ENCODE data around the gene ABCA2. TPM values are rescaled to one million over a fixed set of nuclear protein-coding genes. Genes with fewer than 3 reads are reported as not detected.
"Not testable (repeated sequence)": the region's sequence is repeated elsewhere in the genome, so short reads cannot be mapped to it uniquely, and the experiment has no call there.

Gene ABCA2
- total RNA-seq, 1 donor from 2014 or later = 7.6 TPM

DNA sequence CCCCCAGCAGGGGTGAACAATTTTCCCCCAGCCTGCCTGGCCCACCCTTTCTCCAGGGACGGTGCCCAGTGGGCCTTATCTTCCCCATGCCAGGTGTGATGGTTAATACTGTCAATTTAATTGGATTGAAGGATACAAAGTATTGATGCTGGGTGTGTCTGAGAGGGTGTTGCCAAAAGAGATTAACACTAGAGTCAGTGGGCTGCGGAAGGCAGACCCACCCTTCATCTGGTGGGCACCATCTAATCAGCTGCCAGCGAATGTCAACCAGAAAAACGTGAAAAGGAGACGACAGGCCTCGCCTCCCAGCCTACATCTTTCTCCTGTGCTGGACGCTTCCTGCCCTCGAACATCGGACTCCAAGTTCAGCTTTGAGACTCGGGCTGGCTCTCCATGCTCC is 9.4 kb upstream of the ABCA2 start:
- no peak for DNase-seq (ENCODE audit: low read depth)
- TF ChIP-seq, protein P1, sequence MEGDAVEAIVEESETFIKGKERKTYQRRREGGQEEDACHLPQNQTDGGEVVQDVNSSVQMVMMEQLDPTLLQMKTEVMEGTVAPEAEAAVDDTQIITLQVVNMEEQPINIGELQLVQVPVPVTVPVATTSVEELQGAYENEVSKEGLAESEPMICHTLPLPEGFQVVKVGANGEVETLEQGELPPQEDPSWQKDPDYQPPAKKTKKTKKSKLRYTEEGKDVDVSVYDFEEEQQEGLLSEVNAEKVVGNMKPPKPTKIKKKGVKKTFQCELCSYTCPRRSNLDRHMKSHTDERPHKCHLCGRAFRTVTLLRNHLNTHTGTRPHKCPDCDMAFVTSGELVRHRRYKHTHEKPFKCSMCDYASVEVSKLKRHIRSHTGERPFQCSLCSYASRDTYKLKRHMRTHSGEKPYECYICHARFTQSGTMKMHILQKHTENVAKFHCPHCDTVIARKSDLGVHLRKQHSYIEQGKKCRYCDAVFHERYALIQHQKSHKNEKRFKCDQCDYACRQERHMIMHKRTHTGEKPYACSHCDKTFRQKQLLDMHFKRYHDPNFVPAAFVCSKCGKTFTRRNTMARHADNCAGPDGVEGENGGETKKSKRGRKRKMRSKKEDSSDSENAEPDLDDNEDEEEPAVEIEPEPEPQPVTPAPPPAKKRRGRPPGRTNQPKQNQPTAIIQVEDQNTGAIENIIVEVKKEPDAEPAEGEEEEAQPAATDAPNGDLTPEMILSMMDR (conservative IDR thresholded peaks at IDR 0.05; ENCODE audit: low read depth, low read length) = no peak
- H3K4me3 ChIP-seq (ENCODE audit: low read depth, low read length) = no peak overlapping the region

DNA sequence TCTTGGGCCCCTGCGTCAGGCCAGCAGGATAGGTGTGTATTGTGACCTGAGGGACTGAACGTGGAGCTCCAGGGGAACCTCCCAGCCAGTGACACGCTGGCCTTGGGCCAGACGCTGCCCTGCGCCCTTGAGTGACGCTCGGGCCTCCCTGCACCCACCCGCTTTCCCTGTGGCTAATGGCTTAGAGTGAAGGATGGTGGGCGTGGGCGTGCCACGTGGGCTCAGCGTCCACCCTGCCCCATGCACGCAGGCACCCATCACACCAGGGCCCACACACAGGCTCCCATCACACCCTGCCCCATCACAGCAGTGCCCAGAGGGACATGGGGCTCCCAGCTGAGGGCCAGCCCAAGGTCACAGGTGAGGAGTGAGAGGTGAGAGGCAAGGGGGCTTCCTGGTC is 9.0 kb upstream of the ABCA2 start:
- DNase-seq (ENCODE audit: low read depth) = no peak
- H3K4me3 ChIP-seq (ENCODE audit: low read depth, low read length) = no peak overlapping the region
- TF ChIP-seq, protein P1 (conservative IDR thresholded peaks at IDR 0.05; ENCODE audit: low read depth, low read length) = no peak

DNA sequence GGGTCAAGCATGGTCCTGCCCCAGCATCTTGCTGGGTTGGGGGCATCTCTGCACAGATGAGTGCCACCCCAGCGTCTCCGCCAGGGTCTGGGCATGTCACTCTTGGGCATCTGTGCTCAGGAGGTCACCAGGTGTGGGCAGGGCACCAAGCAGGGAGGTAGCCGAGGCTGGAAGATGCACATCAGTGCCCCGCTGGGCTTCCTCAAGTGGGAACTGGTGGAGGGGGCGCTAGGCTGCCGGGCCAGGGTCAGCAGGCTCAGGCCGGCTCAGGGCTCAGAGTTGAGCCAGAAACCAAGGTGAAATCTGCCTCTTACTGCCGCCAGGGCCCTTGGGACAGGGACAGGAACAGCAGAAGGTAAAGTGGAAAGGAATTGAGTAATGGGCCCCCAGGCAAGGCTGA is 7.9 kb upstream of the ABCA2 start:
- TF ChIP-seq, protein P1 (conservative IDR thresholded peaks at IDR 0.05; ENCODE audit: low read depth, low read length) = no peak
- no peak overlapping the region for H3K4me3 ChIP-seq (ENCODE audit: low read depth, low read length)
- DNase-seq (ENCODE audit: low read depth) = no peak

DNA sequence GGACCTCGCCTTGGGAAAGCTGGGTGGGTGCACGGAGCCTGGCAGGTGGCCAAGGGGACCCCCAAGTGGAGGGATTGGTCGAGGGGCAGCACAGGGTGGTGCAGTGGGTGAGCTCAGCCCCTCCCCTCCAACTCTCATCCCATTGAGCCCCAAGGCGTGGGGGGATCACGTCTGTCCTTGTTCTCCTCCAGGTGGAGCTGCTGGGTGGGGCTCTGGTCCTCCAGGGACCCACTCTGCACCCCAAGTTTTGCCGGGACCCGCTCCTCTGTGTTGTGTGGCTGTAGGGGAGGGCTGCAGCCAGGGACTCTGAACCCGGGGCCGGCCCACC is 7.4 kb upstream of the ABCA2 start:
- no peak for DNase-seq (ENCODE audit: low read depth)
- TF ChIP-seq, protein P1 (conservative IDR thresholded peaks at IDR 0.05; ENCODE audit: low read depth, low read length) = no peak
- H3K4me3 ChIP-seq (ENCODE audit: low read depth, low read length) = no peak overlapping the region

DNA sequence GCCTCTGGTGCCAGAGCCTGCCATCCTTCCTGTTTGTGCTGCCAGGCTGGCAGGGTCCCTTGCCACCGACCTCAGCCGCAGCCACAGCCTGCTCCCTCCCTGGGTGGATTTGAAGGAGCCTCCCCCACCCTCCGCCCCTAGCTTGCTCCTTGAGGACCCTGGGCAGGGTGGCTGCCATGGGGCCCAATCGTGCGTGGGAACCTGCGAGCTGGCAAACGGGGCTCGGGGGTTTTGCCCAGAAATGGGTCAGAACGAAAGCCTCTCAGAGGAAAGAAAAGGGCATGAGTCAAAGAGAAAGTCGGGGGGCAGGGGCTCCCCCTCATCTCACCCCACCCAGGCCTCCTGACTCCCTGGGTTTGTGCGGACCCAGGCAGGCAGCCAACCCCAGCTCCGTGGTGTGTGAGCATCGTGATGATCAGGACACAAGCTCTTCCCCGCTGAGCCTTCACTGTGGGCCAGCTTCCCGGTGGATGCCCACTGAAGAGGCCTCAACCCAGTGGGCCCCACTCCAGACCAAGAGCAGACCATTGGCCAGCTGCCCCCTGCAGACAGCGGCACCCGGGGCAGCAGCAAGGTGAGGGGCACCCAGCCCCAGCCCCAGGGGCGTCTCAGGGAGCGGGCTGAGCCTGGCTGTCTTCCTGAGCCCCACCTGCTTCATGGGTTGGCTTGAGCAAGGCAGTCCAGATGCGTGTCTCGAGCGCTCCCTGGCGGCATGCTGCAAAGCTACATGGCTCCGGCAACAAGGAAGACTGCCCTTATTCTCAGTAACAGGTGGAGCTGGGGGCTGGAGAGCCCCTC is 6.9 kb upstream of the ABCA2 start:
- no peak for DNase-seq (ENCODE audit: low read depth)
- H3K4me3 ChIP-seq (ENCODE audit: low read depth, low read length) = no peak overlapping the region
- TF ChIP-seq, protein P1 (conservative IDR thresholded peaks at IDR 0.05; ENCODE audit: low read depth, low read length) = peak; percentile 92

DNA sequence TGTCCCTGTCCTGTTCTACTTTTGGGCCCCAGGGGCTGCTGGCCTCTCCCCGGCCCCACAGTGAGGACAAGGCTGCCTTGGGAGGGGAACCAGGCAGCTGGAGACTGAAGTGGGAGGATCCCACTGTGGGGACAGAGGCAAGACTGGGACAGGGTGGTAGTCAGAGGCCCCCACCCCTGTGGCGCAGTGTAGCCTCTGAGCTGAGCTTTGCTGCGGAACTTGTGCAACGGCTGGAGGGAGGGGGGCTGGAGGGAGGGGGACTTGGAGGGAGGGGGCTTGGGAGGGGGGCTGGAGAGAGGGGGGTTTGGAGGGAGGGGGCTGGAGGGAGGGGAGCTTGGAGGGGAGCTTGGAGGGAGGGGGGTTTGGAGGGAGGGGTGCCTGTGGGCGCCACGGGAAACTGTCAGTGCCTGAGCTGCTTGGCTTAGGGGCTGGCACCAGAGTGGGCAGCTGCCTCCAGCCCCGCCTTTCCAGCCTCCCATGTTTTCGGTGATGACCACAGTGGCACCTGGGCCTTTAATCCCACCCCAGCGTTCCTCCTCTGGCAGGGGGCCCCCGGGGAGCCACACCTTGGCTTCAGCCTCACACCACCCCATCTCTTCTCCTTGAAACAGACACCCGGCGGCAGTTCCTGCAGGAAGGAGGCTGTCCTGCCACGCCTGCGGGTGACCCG is 6.1 kb upstream of the ABCA2 start:
- TF ChIP-seq, protein P1 (conservative IDR thresholded peaks at IDR 0.05; ENCODE audit: low read depth, low read length) = no peak
- no peak for DNase-seq (ENCODE audit: low read depth)
- H3K4me3 ChIP-seq (ENCODE audit: low read depth, low read length) = no peak overlapping the region

DNA sequence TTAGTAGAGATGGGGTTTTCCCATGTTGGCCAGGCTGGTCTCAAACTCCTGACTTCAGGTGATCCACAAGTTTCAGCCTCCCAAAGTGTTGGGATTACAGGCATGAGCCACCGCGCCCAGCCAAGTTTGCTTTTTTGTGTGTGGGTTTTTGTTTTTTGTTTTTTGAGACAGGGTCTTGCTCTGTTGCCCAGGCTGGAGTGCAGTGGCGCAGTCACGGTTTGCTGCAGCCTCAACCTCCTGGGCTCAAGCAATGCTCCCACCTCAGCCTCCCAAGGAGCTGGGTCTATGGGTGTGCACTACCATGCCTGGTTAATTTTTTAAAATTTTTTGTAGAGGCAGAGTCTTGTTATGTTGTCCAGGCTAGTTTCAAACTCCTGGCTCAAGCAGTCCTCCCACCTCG is 5.4 kb upstream of the ABCA2 start:
- DNase-seq (ENCODE audit: low read depth) = not testable (repeated sequence)

More for the DNA sequence above, 5.4 kb upstream of the ABCA2 start:
- not testable (repeated sequence) for H3K4me3 ChIP-seq (ENCODE audit: low read depth, low read length)

All from epithelial cell of proximal tubule (primary cell).